SK-MEL-5 (cell line): Measurements from ENCODE around the gene FNDC11. TPM values are rescaled to one million over a fixed set of nuclear protein-coding genes. Genes with fewer than 3 reads are reported as not detected.
A peak's percentile ranks its signal among the peaks of the same experiment; 100 is the strongest.

Experiments used
- DNase-seq: peaks from one replicate; pipeline ENCODE4 v3.0.0-alpha.2; 2016; ENCODE audit warnings: low read depth, low spot score
- in situ Hi-C: cut with HindIII; loops from 2 replicates; pipeline ENCODE4 v1.10.0; 2016; ENCODE audit warnings: low sequenced_read_pairs, high pct_unique_total_duplicates, low pct_unique_long_range_greater_than_20kb
- total RNA-seq: library from RNA; depleted of rRNA; stranded (reverse); fragments of >200 nt; shearing (Covaris generic); gene quantifications from 2 replicates; pipeline ENCODE4 v1.2.3, GENCODE V29; 2014

Gene FNDC11
- total RNA-seq, 1 experiment from 2014 or later, result not detected

DNA sequence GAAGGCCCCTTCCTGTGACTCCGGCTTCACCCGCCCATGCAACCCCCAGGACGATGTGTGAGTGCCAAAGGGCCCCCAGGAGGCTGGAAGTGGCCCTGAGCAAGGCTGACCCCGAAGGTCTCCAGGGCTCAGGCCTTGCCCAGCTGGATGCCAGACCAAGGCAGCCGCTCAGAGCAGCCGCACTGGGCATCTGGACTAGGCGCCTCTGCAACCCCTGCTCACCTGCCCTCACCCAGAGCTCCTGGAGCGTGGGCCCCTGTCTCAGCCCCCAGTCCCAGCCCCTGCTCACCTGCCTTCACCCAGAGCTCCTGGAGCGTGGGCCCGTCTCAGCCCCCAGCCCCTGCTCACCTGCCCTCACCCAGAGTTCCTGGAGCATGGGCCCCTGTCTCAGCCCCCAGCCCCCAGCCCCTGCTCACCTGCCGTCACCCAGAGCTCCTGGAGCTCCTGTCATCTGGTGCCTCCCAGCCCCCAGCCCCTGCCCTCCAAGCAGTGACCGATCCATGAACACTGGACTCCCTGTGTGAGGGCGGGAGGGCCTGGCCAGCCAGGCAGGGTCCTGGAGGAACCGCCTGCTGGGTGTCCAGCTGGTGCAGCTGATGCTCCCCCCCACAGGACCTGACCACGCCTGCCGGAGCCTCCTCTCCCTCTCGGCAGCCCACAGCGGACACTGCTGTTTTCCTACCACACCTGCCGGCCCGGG is 7.6 kb upstream of the FNDC11 start:
- in situ Hi-C loops, result no loop called here
- DNase-seq, result no peak

DNA sequence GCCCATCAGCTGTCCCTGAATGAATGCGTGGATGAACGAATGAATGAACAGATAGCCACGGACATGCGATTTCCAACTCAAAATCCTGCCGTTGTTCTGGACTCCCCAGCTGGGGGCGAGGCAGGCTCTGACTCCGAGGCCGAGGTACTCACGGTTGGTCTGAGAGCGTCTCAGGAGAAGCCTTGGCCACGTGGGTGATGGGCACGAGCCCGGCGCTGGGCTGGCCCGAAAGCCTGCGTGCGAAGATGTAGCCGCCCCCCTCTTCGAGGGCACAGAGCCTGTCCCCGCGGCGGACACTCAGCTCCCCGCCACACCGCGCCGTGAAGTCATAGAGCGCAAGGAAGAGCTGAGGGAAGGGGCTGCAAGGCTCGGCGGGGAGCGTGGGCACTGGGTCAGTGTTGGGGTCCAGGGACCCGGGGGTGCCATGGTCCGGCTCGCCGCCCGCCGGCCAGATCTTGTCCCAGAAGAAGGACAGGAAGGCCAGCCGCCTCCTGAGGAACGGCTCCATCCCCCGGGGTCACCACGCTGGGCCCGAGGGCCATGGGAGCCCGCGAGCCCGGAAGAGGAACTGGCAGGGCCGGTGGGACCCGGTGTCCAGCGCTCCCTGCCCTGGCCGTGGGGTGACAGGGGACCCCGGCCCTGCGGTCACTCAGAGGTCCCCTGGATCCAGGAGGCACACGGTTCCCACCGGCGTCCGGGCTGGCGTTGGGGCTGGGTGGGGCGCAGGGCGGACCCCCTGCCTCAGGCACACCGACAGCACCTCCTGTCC is 6.8 kb upstream of the FNDC11 start:
- in situ Hi-C loops, result no loop called here

GRCh38 chr20:63547725-63548480 is 6.1 kb upstream of the FNDC11 start, which contains the start of gene SRMS:
Gene SRMS, minus strand, starts transcription at chr20:63547749. Its CDS starts 286 bp downstream, at chr20:63547463.
- in situ Hi-C loops, result no loop called here
- peak; percentile 29 for DNase-seq

More for the DNA sequence above, 6.8 kb upstream of the FNDC11 start:
- DNase-seq, result no peak

- in situ Hi-C loops, result no loop called here
- no peak for DNase-seq
Measured at GRCh38 chr20:63548542-63548941, 5.4 kb upstream of the FNDC11 start.

GRCh38 chr20:63549019-63549418 is 4.9 kb upstream of the FNDC11 start:
- no peak for DNase-seq
- in situ Hi-C loops, result no loop called here

- in situ Hi-C loops, result no loop called here
- no peak for DNase-seq
Measured at GRCh38 chr20:63549679-63550282, 4.2 kb upstream of the FNDC11 start.

- in situ Hi-C loops, result no loop called here
- DNase-seq, result no peak
Measured at GRCh38 chr20:63551068-63551467, 2.9 kb upstream of the FNDC11 start.

- in situ Hi-C loops, result no loop called here
- no peak for DNase-seq
Measured at GRCh38 chr20:63552481-63553249, 1.3 kb upstream of the FNDC11 start.

GRCh38 chr20:63553251-63553932 is 567 bp upstream of the FNDC11 start:
- peak; percentile 81 for DNase-seq

DNA sequence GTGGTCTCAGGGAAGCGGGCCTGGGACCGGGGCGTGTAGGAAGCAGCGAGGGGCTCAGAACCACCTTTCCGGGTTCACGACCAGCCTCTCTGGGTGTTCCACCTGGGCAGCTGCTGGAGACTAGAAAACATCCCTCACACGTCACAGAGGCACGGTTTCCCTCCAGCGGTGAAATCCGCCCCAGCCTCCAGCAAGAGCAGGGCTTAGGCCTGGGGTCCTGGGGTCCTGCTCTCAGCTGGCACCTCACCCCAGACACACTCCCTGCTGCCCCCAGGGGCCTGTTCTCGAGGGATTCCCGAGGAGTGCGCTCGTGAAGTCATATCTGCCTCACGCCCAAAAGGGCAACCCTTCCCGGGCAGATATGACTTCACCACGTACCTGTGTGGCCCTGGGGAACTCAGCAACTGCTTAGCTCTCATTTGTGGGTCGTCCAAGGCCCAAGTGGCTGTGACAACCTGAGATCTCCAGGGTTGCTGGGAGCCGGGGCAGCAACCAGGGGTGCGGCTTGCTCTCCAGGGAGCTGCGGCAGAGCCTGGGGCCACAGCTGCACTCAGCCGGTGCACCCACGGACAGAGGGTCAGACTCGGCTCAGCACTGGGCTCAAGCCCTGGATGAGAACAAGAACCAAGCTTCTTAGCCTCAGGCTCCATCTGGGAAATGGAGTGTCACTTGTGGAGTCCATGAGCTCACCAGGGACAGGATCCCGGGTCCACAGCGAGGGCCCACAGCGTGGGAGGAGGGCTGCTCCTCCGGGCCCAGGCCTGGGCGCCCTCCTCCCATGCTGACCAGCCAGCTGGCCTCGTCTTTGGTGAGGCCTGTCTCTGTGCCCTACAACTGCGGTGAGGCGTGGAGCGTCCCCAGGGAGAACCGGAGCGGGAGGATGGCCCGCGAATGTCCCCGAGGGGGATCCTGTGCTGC is 661 bp downstream of the FNDC11 start:
- no peak for DNase-seq
- in situ Hi-C loops, result no loop called here

More at GRCh38 chr20:63553251-63553932, 567 bp upstream of the FNDC11 start:
- in situ Hi-C loops, result no loop called here

GRCh38 chr20:63555661-63556381 is 1.9 kb downstream of the FNDC11 start:
- in situ Hi-C loops, result no loop called here
- DNase-seq, result no peak

DNA sequence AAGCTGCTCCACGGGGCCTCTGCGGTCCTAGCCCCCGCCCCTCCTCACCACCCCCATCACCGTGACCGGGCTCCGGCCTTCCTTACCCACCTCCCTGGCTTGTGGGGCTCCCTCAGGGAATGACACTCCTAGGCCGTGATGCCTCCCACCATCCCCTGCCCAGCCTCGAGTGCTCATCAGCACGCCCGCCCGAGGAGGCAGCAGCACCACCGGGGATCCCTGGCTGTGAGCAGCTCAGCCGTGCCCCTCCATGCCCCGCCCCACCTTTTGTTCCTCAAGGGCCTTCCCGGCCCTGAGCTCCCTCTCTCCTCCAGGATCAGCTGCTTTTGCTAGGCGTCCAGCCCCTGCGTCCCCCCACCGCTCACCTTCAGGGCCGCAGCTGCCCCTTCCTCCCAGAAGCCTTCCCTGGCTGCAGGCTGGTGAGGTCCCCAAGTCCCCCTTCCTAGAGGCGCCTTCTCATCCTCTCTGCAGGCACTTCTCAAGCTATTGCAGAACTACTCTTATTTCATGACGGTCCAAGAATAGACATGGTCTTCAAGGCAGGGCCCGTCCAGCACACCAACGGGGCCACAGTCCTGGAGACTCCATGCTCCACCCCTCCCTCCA is 3.0 kb downstream of the FNDC11 start:
- DNase-seq, result no peak
- in situ Hi-C loops, result no loop called here

- in situ Hi-C loops, result no loop called here
- DNase-seq, result no peak
Measured at GRCh38 chr20:63557481-63557891, 3.5 kb downstream of the FNDC11 start.

- in situ Hi-C loops, result no loop called here
- DNase-seq, result no peak
Measured at GRCh38 chr20:63558804-63559484, 5.0 kb downstream of the FNDC11 start.
